GM18499 (cell line): Measurements from ENCODE around the gene LYPD6.

Experiments
- ATAC-seq: cut with Tn5 transposase; IDR thresholded peaks from one replicate; pipeline ENCODE4 v1.9.1; 2021; ENCODE audit warnings: moderate number of reproducible peaks; ENCODE audit not compliant: insufficient read depth, unreplicated experiment

LYPD6 gene

GRCh38 chr2:149446748-149447147 lies 116.4 kb downstream of the LYPD6 start:
- ATAC-seq: no peak

- ATAC-seq: no peak
Observed at GRCh38 chr2:149448315-149448714, 117.9 kb downstream of the LYPD6 start.

GRCh38 chr2:149449017-149449416 lies 118.6 kb downstream of the LYPD6 start:
- ATAC-seq: no peak

- ATAC-seq: no peak
Observed at GRCh38 chr2:149451417-149452165, 121.2 kb downstream of the LYPD6 start.

GRCh38 chr2:149456285-149456684 lies 125.9 kb downstream of the LYPD6 start:
- no peak for ATAC-seq

GRCh38 chr2:149458502-149458901 lies 128.1 kb downstream of the LYPD6 start:
- ATAC-seq: no peak

- ATAC-seq: peak; percentile 96
Observed at GRCh38 chr2:149463328-149464002, 133.1 kb downstream of the LYPD6 start.

GRCh38 chr2:149464396-149464795 lies 134.0 kb downstream of the LYPD6 start:
- ATAC-seq: no peak

- no peak for ATAC-seq
Observed at GRCh38 chr2:149465873-149466272, 135.5 kb downstream of the LYPD6 start.

- ATAC-seq: no peak
Observed at GRCh38 chr2:149466635-149467034, 136.2 kb downstream of the LYPD6 start.

GRCh38 chr2:149467436-149467835 lies 137.0 kb downstream of the LYPD6 start:
- no peak for ATAC-seq

- ATAC-seq: no peak
Observed at GRCh38 chr2:149468636-149469035, 138.2 kb downstream of the LYPD6 start.

GRCh38 chr2:149470046-149470445 lies 139.7 kb downstream of the LYPD6 start:
- no peak for ATAC-seq

- no peak for ATAC-seq
Observed at GRCh38 chr2:149472413-149472812, 142.0 kb downstream of the LYPD6 start.

- no peak for ATAC-seq
Observed at GRCh38 chr2:149473068-149473467, 142.7 kb downstream of the LYPD6 start.

- ATAC-seq: no peak
Observed at GRCh38 chr2:149473521-149473920, 143.1 kb downstream of the LYPD6 start.

GRCh38 chr2:149483004-149483605 lies 152.7 kb downstream of the LYPD6 start:
- no peak for ATAC-seq

GRCh38 chr2:149486664-149487063 lies 156.3 kb downstream of the LYPD6 start:
- no peak for ATAC-seq

GRCh38 chr2:149487189-149487588 lies 156.8 kb downstream of the LYPD6 start:
- ATAC-seq: no peak

GRCh38 chr2:149488706-149489440 lies 158.5 kb downstream of the LYPD6 start:
- ATAC-seq: no peak

- no peak for ATAC-seq
Observed at GRCh38 chr2:149489452-149489851, 159.1 kb downstream of the LYPD6 start.
